HAP-1 (cell line): Measurements from ENCODE around the gene CAMTA1.

Experiments
- DNase-seq, 2 experiments: peaks; one replicate each; pipeline ENCODE4 v3.0.0-alpha.2; 2016 to 2020; ENCODE audit warnings: low spot score in 2 of 2
- H3K27me3 ChIP-seq: fragments of 250-450 bp; sonication (Bioruptor Pico); 2 replicates; pipeline ENCODE4 v1.5.1; 2020; ENCODE audit warnings: low read depth, mild to moderate bottlenecking, moderate library complexity
- H3K36me3 ChIP-seq: fragments of 250-450 bp; sonication (Bioruptor Pico); replicated peaks from 2 replicates; pipeline ENCODE4 v1.5.1; 2020; ENCODE audit warnings: mild to moderate bottlenecking
- H3K4me1 ChIP-seq: fragments of 250-450 bp; sonication (Bioruptor Pico); 2 replicates; pipeline ENCODE4 v1.5.1; 2020; ENCODE audit warnings: mild to moderate bottlenecking
- H3K4me3 ChIP-seq: fragments of 250-450 bp; sonication (Bioruptor Pico); 2 replicates; pipeline ENCODE4 v1.5.1; 2020; ENCODE audit warnings: mild to moderate bottlenecking, moderate library complexity
- H3K9me3 ChIP-seq: fragments of 250-450 bp; sonication (Bioruptor Pico); 2 replicates; pipeline ENCODE4 v1.5.1; 2020; ENCODE audit warnings: mild to moderate bottlenecking, moderate library complexity
- in situ Hi-C: fragments of 300-500 bp; cut with MboI; formaldehyde crosslinking; loops from 3 replicates; pipeline ENCODE4 v1.14.3; 2020; ENCODE audit warnings: low sequenced_read_pairs, inconsistent platforms, mixed read lengths

CAMTA1 gene

DNA sequence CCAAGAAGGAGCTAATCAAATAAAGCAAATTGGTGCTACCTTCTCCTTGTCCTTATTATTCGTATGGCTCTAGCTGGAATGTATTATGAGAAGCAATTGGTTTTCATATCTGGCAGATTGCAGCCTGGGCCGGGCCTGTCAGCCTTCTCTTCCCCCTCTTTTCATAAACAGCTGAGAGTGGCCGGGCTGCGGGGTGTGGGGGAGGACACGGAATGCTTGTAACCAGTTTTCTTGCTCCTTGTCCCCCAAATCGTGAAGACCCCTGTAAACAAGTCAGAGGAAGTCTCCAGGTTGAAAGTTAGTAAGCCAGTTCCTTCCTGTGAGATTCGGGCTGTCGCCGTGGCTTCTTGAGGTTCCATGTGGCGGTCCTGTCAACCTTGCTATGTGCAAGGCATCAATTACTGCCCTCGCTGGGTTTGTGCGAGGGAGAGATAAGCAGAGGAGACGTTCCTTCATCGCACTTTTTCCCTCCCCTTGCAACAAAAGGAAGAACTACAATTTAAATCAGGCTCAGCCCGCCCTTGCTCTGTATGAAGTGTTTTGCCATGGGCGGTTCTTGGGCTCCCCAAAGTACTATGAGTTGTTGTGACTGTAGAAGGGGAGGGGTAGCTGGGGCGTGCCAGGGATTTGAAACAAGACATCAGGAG is 450.7 kb downstream of the CAMTA1 start:
- H3K4me1 ChIP-seq, result no peaks in the 10 kb centered on the region
- no peak overlapping the region for H3K4me3 ChIP-seq
- no peaks in the 10 kb centered on the region for H3K9me3 ChIP-seq
- no peaks in the 10 kb centered on the region for H3K36me3 ChIP-seq
- no peaks in the 10 kb centered on the region for H3K27me3 ChIP-seq
- no peak for DNase-seq
- in situ Hi-C loops, result no loop called here

DNA sequence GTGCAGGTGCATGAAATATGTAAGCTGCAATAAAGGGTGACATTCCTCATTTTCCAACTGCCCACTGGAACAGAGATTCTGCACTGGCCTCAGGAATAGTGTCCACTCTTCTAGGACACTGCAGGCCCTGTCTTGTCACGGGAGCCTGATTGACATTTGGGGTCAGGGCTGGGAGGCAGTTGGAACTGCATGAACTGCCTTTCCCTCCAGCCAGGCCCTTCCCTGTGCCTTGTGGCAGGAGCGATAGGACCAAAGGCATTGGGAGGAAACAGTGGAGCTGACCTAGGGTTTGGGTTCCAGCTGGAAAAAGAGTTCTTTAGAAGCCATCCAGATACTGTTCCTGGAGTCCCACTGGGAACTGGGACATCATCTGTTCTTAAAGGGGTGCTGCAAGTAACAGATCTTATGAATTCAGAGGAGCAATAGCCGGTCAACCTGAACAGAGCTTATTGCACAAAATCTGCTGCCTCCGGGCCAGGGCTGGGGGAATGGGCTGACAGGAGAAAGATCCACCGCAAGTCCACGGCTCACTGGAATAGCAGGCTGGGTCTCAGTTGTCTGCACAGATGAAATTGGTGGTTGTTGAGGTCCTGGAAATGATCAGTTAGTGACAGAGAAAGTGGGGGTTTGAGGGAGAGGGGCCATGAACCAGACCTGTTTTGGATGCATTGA is 451.7 kb downstream of the CAMTA1 start:
- H3K9me3 ChIP-seq, result no peaks in the 10 kb centered on the region
- no peaks in the 10 kb centered on the region; the same call in 1 of the 2 replicates for H3K27me3 ChIP-seq
- no peak overlapping the region for H3K4me3 ChIP-seq
- in situ Hi-C loops, result no loop called here
- DNase-seq, result no peak
- H3K36me3 ChIP-seq, result no peaks in the 10 kb centered on the region
- no peaks in the 10 kb centered on the region for H3K4me1 ChIP-seq

- Histone ChIP-seq H3K9me3 (no peaks in the 10 kb centered on the region), H3K27me3 (no peaks in the 10 kb centered on the region), H3K36me3 (no peaks in the 10 kb centered on the region), H3K4me3 (no peak overlapping the region), H3K4me1 (peaks cover 24% of the 10 kb centered on the region)
- no peak for DNase-seq
- in situ Hi-C loops, result no loop called here
Observed at GRCh38 chr1:7247158-7247557, 461.9 kb downstream of the CAMTA1 start.

- in situ Hi-C loops, result no loop called here
Observed at GRCh38 chr1:7247791-7248548, 462.7 kb downstream of the CAMTA1 start.

GRCh38 chr1:7248549-7249199 is 463.4 kb downstream of the CAMTA1 start:
- in situ Hi-C loops, result no loop called here
- H3K9me3 ChIP-seq, result no peaks in the 10 kb centered on the region
- H3K4me3 ChIP-seq, result no peak overlapping the region
- DNase-seq, result no peak
- peaks cover 26% of the 10 kb centered on the region for H3K4me1 ChIP-seq
- H3K36me3 ChIP-seq, result no peaks in the 10 kb centered on the region
- H3K27me3 ChIP-seq, result no peaks in the 10 kb centered on the region

More at GRCh38 chr1:7247791-7248548, 462.7 kb downstream of the CAMTA1 start:
- H3K27me3 ChIP-seq, result no peaks in the 10 kb centered on the region
- H3K36me3 ChIP-seq, result no peaks in the 10 kb centered on the region
- no peak for DNase-seq
- no peaks in the 10 kb centered on the region for H3K9me3 ChIP-seq
- H3K4me3 ChIP-seq, result no peak overlapping the region
- H3K4me1 ChIP-seq, result peaks cover 26% of the 10 kb centered on the region

DNA sequence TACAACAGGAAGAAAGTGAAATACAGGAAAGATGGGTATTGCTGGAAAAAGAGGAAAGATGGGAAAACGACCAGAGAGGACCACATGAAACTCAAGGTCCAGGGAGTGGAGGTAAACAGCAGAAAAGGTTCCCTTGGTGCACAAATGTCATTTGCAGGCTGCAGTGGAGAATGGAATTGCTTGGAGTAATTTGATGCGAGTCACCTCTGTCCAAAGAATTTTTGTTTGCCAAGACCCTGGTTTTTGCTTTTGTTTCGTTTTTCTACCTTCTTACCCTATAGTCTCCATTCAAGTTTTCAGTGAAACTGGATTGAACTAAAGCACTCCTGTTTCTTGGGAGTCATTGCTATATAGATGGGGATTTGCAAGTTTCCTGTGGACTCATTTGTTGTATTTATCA is 464.3 kb downstream of the CAMTA1 start:
- no peaks in the 10 kb centered on the region for H3K36me3 ChIP-seq
- in situ Hi-C loops, result no loop called here
- H3K4me3 ChIP-seq, result no peak overlapping the region
- no peaks in the 10 kb centered on the region for H3K9me3 ChIP-seq
- DNase-seq, result no peak
- H3K4me1 ChIP-seq, result peaks cover 26% of the 10 kb centered on the region
- no peaks in the 10 kb centered on the region for H3K27me3 ChIP-seq

- Histone ChIP-seq H3K36me3 (no peaks in the 10 kb centered on the region), H3K9me3 (no peaks in the 10 kb centered on the region), H3K27me3 (no peaks in the 10 kb centered on the region), H3K4me1 (peaks cover 26% of the 10 kb centered on the region), H3K4me3 (no peak overlapping the region)
- peak in 1 of 2 experiments; percentile 58 for DNase-seq
- in situ Hi-C loops, result no loop called here
Observed at GRCh38 chr1:7250176-7250575, 464.9 kb downstream of the CAMTA1 start.

DNA sequence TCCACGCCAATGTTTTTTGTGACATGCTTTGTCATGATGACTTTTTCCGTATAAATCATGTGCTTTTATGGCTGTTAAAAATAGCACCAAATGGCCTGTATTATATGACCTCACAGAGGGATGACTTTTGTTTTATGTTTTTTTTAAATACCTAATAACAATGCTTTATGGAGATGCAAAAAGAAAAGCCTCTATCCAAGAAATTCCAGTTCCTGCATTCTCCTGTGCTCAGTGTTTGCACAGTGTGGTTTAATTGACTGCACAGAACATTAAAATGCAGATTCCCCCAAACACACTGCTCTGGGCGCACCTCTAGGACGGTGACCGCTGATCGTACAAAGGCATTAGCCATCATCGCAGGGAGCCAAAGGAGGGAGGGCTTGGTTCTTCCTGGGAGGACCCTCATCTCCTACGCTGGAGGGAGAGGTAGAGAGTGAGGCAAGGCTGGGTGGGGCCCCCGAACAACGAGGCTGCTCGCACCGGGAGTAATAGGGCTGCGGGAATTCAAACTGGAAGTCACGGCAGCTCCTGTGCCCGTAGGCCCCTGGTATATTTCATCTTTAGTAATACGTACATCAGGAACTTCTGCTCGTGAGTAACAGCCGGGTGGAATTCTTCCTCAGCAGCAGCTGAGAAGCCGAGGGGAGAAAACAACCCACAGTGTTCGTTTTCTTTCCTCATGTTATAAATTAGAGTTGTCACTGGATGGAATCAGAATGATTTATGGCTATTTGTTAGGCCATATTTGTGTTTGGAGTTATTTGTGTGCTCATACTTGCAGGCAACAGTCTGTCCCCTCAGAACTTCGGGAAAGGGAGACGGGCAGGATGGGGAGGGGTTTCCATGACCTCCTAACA is 465.6 kb downstream of the CAMTA1 start:
- no peaks in the 10 kb centered on the region for H3K27me3 ChIP-seq
- H3K4me1 ChIP-seq, result peaks cover 26% of the 10 kb centered on the region

GRCh38 chr1:7251454-7251800 is 466.2 kb downstream of the CAMTA1 start:
- no peaks in the 10 kb centered on the region for H3K9me3 ChIP-seq
- no peaks in the 10 kb centered on the region for H3K36me3 ChIP-seq
- in situ Hi-C loops, result no loop called here
- H3K27me3 ChIP-seq, result no peaks in the 10 kb centered on the region
- no peak for DNase-seq
- H3K4me3 ChIP-seq, result no peak overlapping the region
- H3K4me1 ChIP-seq, result peaks cover 26% of the 10 kb centered on the region

More for the DNA sequence above, 465.6 kb downstream of the CAMTA1 start:
- in situ Hi-C loops, result no loop called here
- H3K4me3 ChIP-seq, result no peak overlapping the region
- H3K9me3 ChIP-seq, result no peaks in the 10 kb centered on the region
- peak; percentile 75 to 87 for DNase-seq
- no peaks in the 10 kb centered on the region for H3K36me3 ChIP-seq

- in situ Hi-C loops, result no loop called here
Observed at GRCh38 chr1:7252411-7253117, 467.3 kb downstream of the CAMTA1 start.

GRCh38 chr1:7253118-7253480 is 467.8 kb downstream of the CAMTA1 start:
- peaks cover 26% of the 10 kb centered on the region for H3K4me1 ChIP-seq
- no peaks in the 10 kb centered on the region for H3K36me3 ChIP-seq
- H3K27me3 ChIP-seq, result no peaks in the 10 kb centered on the region
- no peak for DNase-seq
- H3K4me3 ChIP-seq, result no peak overlapping the region
- in situ Hi-C loops, result no loop called here
- H3K9me3 ChIP-seq, result no peaks in the 10 kb centered on the region

More at GRCh38 chr1:7252411-7253117, 467.3 kb downstream of the CAMTA1 start:
- Histone ChIP-seq H3K4me3 (no peak overlapping the region), H3K36me3 (no peaks in the 10 kb centered on the region), H3K4me1 (peaks cover 26% of the 10 kb centered on the region), H3K9me3 (no peaks in the 10 kb centered on the region), H3K27me3 (no peaks in the 10 kb centered on the region)
- peak; percentile 23 to 40 for DNase-seq

DNA sequence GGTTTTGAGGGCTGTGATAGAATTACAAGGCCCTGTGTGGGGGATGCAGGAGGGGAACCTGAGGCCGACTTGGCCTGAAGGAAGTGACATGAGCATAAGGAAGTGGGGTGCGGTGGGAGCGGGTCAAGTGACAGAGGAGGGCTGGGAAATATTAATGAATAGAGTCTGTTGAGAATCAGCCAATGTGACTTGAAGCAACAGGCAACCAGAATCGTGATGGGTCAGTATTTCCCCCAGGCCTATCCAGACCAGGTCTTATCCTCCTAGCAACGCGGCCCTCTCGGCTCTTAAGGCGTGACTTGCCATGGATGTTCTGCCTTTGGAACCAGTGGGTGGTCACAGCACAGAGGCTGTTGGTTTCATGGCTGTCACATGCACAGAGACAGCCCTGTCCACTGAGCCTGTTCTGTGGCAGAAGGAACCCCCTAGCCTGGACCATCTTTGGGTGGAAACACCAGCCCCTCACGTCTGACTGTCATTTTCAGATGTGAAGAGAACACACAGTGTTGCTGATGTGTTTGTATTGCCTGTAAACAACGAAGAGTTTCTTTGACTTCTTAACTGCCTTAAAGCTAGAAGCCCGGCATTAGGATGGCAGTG is 468.8 kb downstream of the CAMTA1 start:
- DNase-seq, result no peak
- no peaks in the 10 kb centered on the region for H3K36me3 ChIP-seq
- in situ Hi-C loops, result no loop called here
- H3K27me3 ChIP-seq, result no peaks in the 10 kb centered on the region
- no peaks in the 10 kb centered on the region for H3K9me3 ChIP-seq
- H3K4me3 ChIP-seq, result no peak overlapping the region
- H3K4me1 ChIP-seq, result peaks cover 26% of the 10 kb centered on the region
